ENCODE measurements around the gene ABT1.
A peak's percentile ranks its signal among the peaks of the same experiment; 100 is the strongest.

The ABT1 gene

GRCh38 chr6:26604797-26605196, 8.0 kb downstream of the ABT1 start:
- DNase-seq (ENCODE audit: low read depth in 2 of 2) = no peak

- DNase-seq (ENCODE audit: low read depth in 2 of 2) = peak; percentile 16 to 32
Observed at GRCh38 chr6:26607434-26608230, 10.9 kb downstream of the ABT1 start.

GRCh38 chr6:26609463-26609862, 12.7 kb downstream of the ABT1 start:
- no peak for DNase-seq (ENCODE audit: low read depth in 2 of 2)

GRCh38 chr6:26611599-26611998, 14.8 kb downstream of the ABT1 start:
- DNase-seq (ENCODE audit: low read depth in 2 of 2) = no peak

- DNase-seq (ENCODE audit: low read depth in 2 of 2) = no peak
Observed at GRCh38 chr6:26613201-26613600, 16.4 kb downstream of the ABT1 start.

GRCh38 chr6:26613689-26614683, 17.2 kb downstream of the ABT1 start:
- DNase-seq (ENCODE audit: low read depth in 2 of 2) = no peak

- DNase-seq (ENCODE audit: low read depth in 2 of 2) = no peak
Observed at GRCh38 chr6:26623339-26623859, 26.6 kb downstream of the ABT1 start.

- no peak for DNase-seq (ENCODE audit: low read depth in 2 of 2)
Observed at GRCh38 chr6:26624557-26624956, 27.8 kb downstream of the ABT1 start.

GRCh38 chr6:26627843-26628242, 31.1 kb downstream of the ABT1 start:
- DNase-seq (ENCODE audit: low read depth in 2 of 2) = no peak

- DNase-seq (ENCODE audit: low read depth in 2 of 2) = no peak
Observed at GRCh38 chr6:26629359-26629758, 32.6 kb downstream of the ABT1 start.

GRCh38 chr6:26640806-26641205, 44.1 kb downstream of the ABT1 start:
- DNase-seq (ENCODE audit: low read depth in 2 of 2) = no peak

- no peak for DNase-seq (ENCODE audit: low read depth in 2 of 2)
Observed at GRCh38 chr6:26646074-26646473, 49.3 kb downstream of the ABT1 start.
